ENCODE results near the gene CDK14.

The CDK14 gene

GRCh38 chr7:91079487-91079886, 483.4 kb downstream of the CDK14 start:
- no peak for DNase-seq

- no peak for DNase-seq
Observed at GRCh38 chr7:91080351-91080750, 484.2 kb downstream of the CDK14 start.

GRCh38 chr7:91082038-91082437, 485.9 kb downstream of the CDK14 start:
- DNase-seq = no peak

GRCh38 chr7:91082852-91083495, 486.9 kb downstream of the CDK14 start:
- no peak for DNase-seq

GRCh38 chr7:91083855-91084644, 487.9 kb downstream of the CDK14 start:
- no peak for DNase-seq

GRCh38 chr7:91085175-91085574, 489.1 kb downstream of the CDK14 start:
- no peak for DNase-seq

- DNase-seq = no peak
Observed at GRCh38 chr7:91086200-91086599, 490.1 kb downstream of the CDK14 start.

GRCh38 chr7:91088156-91088555, 492.0 kb downstream of the CDK14 start:
- no peak for DNase-seq

- no peak for DNase-seq
Observed at GRCh38 chr7:91088691-91089090, 492.6 kb downstream of the CDK14 start.

- DNase-seq = no peak
Observed at GRCh38 chr7:91089382-91089963, 493.4 kb downstream of the CDK14 start.

- no peak for DNase-seq
Observed at GRCh38 chr7:91090684-91091083, 494.6 kb downstream of the CDK14 start.

- no peak for DNase-seq
Observed at GRCh38 chr7:91091631-91092030, 495.5 kb downstream of the CDK14 start.

GRCh38 chr7:91093181-91093580, 497.1 kb downstream of the CDK14 start:
- no peak for DNase-seq

GRCh38 chr7:91098566-91098965, 502.4 kb downstream of the CDK14 start:
- no peak for DNase-seq

- no peak for DNase-seq
Observed at GRCh38 chr7:91103363-91103762, 507.2 kb downstream of the CDK14 start.

- no peak for DNase-seq
Observed at GRCh38 chr7:91107460-91107859, 511.3 kb downstream of the CDK14 start.

GRCh38 chr7:91109200-91109599, 513.1 kb downstream of the CDK14 start:
- no peak for DNase-seq

- DNase-seq = no peak
Observed at GRCh38 chr7:91112902-91113341, 516.8 kb downstream of the CDK14 start.

- DNase-seq = no peak
Observed at GRCh38 chr7:91114232-91114631, 518.1 kb downstream of the CDK14 start.

- no peak for DNase-seq
Observed at GRCh38 chr7:91126762-91127161, 530.6 kb downstream of the CDK14 start.

- no peak for DNase-seq
Observed at GRCh38 chr7:91127325-91127724, 531.2 kb downstream of the CDK14 start.

- no peak for DNase-seq
Observed at GRCh38 chr7:91127959-91128358, 531.8 kb downstream of the CDK14 start.

- no peak for DNase-seq
Observed at GRCh38 chr7:91128683-91129348, 532.7 kb downstream of the CDK14 start.

GRCh38 chr7:91135300-91135699, 539.2 kb downstream of the CDK14 start:
- DNase-seq = no peak

Data from GOT3 (cell line).